Trophoblast cell (in vitro differentiated cells and primary cell): Measurements from ENCODE around the gene EPHB6.

Experiments
- DNase-seq, 2 donors: peaks; one replicate each; pipeline ENCODE4 v3.0.0-alpha.2; 2016
- H2AFZ ChIP-seq: 2 replicates; pipeline ENCODE4 v1.6.1; 2013; ENCODE audit warnings: low read length, moderate library complexity, mild to moderate bottlenecking; ENCODE audit not compliant: insufficient read depth, poor library complexity
- H2AK5ac ChIP-seq: 2 replicates; pipeline ENCODE4 v1.6.1; 2013; ENCODE audit warnings: mild to moderate bottlenecking, low read length
- H2BK120ac ChIP-seq: 2 replicates; pipeline ENCODE4 v1.6.1; 2013; ENCODE audit warnings: low read length, mild to moderate bottlenecking, moderate library complexity; ENCODE audit not compliant: insufficient read depth, poor library complexity
- H2BK12ac ChIP-seq: 2 replicates; pipeline ENCODE4 v1.6.1; 2013; ENCODE audit warnings: mild to moderate bottlenecking, low read length, moderate library complexity
- H2BK5ac ChIP-seq: 2 replicates; pipeline ENCODE4 v1.6.1; 2013; ENCODE audit warnings: low read length, low read depth, moderate library complexity, mild to moderate bottlenecking; ENCODE audit not compliant: poor library complexity
- H3K14ac ChIP-seq: 2 replicates; pipeline ENCODE4 v1.6.1; 2013; ENCODE audit warnings: mild to moderate bottlenecking, low read length
- H3K18ac ChIP-seq: 2 replicates; pipeline ENCODE4 v1.6.1; 2013; ENCODE audit warnings: mild to moderate bottlenecking, low read length
- H3K23ac ChIP-seq: 2 replicates; pipeline ENCODE4 v1.6.1; 2013; ENCODE audit warnings: low read length
- H3K27ac ChIP-seq: 2 replicates; pipeline ENCODE4 v1.5.1; 2013; ENCODE audit warnings: low read depth, mild to moderate bottlenecking, inconsistent platforms, low read length, moderate library complexity
- H3K27me3 ChIP-seq: 2 replicates; pipeline ENCODE4 v1.6.1; 2013; ENCODE audit warnings: inconsistent platforms, mild to moderate bottlenecking, low read length, moderate library complexity; ENCODE audit not compliant: insufficient read depth
- H3K36me3 ChIP-seq, 2 experiments: 1 replicate in 1 of 2; 2 replicates in 1 of 2; pipeline ENCODE4 v1.6.1; 2013; ENCODE audit warnings: low read length in 2 of 2, mild to moderate bottlenecking in 2 of 2, moderate library complexity in 1 of 2; ENCODE audit not compliant: insufficient read depth in 2 of 2, control insufficient read depth in 1 of 2
- H3K4ac ChIP-seq: 2 replicates; pipeline ENCODE4 v1.6.1; 2013; ENCODE audit warnings: low read depth, mild to moderate bottlenecking, low read length, moderate library complexity
- H3K4me1 ChIP-seq, 2 experiments: 1 replicate in 1 of 2; 2 replicates in 1 of 2; pipeline ENCODE4 v1.6.1; 2013; ENCODE audit warnings: low read length in 2 of 2, mild to moderate bottlenecking in 2 of 2, moderate library complexity in 1 of 2; ENCODE audit not compliant: insufficient read depth in 2 of 2, control insufficient read depth in 1 of 2
- H3K4me2 ChIP-seq: 2 replicates; pipeline ENCODE4 v1.6.1; 2013; ENCODE audit warnings: inconsistent platforms, mild to moderate bottlenecking, low read length, moderate library complexity
- H3K4me3 ChIP-seq: 2 replicates; pipeline ENCODE4 v1.5.1; 2013; ENCODE audit warnings: mild to moderate bottlenecking, low read depth, low read length, inconsistent platforms
- H3K79me1 ChIP-seq: one replicate; pipeline ENCODE4 v1.6.1; 2013; ENCODE audit warnings: low read length
- H3K79me2 ChIP-seq: 2 replicates; pipeline ENCODE4 v1.6.1; 2013; ENCODE audit warnings: low read length, mild to moderate bottlenecking; ENCODE audit not compliant: control insufficient read depth, insufficient read depth, poor library complexity
- H3K9ac ChIP-seq: 2 replicates; pipeline ENCODE4 v1.6.1; 2013; ENCODE audit warnings: mild to moderate bottlenecking, low read length
- H3K9me3 ChIP-seq: 2 replicates; pipeline ENCODE4 v1.6.1; 2013; ENCODE audit warnings: low read depth, mild to moderate bottlenecking, control low read depth, inconsistent platforms, low read length; ENCODE audit not compliant: insufficient read depth
- H4K12ac ChIP-seq: 2 replicates; pipeline ENCODE4 v1.6.1; 2013; ENCODE audit warnings: low read depth, mild to moderate bottlenecking, low read length, moderate library complexity
- H4K8ac ChIP-seq: 2 replicates; pipeline ENCODE4 v1.6.1; 2013; ENCODE audit warnings: low read depth, mild to moderate bottlenecking, low read length, moderate library complexity
- H4K91ac ChIP-seq: one replicate; pipeline ENCODE4 v1.6.1; 2013; ENCODE audit warnings: low read depth, mild to moderate bottlenecking, low read length, moderate library complexity
- whole genome bisulfite sequencing: extraction: QIAGEN DNeasy Blood & Tissue Kit; methylation state at CpG from one replicate; pipeline ENCODE4 v1.1.7; 2013; ENCODE audit warnings: missing lambda C conversion rate; ENCODE audit not compliant: insufficient read length, insufficient coverage; ENCODE audit errors: extremely low coverage; 5-methylcytosine and 5-hydroxymethylcytosine counted together

The EPHB6 gene

GRCh38 chr7:142862786-142863400 lies 8.0 kb downstream of the EPHB6 start:
- no peaks in the 10 kb centered on the region for H3K9me3 ChIP-seq
- no peak overlapping the region for H3K27ac ChIP-seq
- no peak for DNase-seq
- no peaks in the 10 kb centered on the region for H3K79me2 ChIP-seq
- no peak overlapping the region for H4K8ac ChIP-seq
- no peak overlapping the region for H4K12ac ChIP-seq
- H3K4me1 ChIP-seq: no peaks in the 10 kb centered on the region
- no peak overlapping the region for H3K23ac ChIP-seq
- no peak overlapping the region for H3K18ac ChIP-seq
- H3K9ac ChIP-seq: no peak overlapping the region
- H3K79me1 ChIP-seq: no peaks in the 10 kb centered on the region
- H3K4me3 ChIP-seq: no peak overlapping the region
- WGBS: no CpG with 5 or more reads among the region's 7 CpGs
- no peak overlapping the region for H2AFZ ChIP-seq
- H2BK120ac ChIP-seq: no peak overlapping the region
- H3K27me3 ChIP-seq: no peaks in the 10 kb centered on the region
- no peak overlapping the region for H3K4me2 ChIP-seq
- H3K4ac ChIP-seq: no peak overlapping the region
- H2BK5ac ChIP-seq: no peak overlapping the region
- H3K36me3 ChIP-seq: peaks cover 21 to 29% of the 10 kb centered on the region in 2 experiments
- no peak overlapping the region for H2AK5ac ChIP-seq
- H4K91ac ChIP-seq: no peak overlapping the region
- H3K14ac ChIP-seq: no peak overlapping the region
- H2BK12ac ChIP-seq: no peak overlapping the region

DNA sequence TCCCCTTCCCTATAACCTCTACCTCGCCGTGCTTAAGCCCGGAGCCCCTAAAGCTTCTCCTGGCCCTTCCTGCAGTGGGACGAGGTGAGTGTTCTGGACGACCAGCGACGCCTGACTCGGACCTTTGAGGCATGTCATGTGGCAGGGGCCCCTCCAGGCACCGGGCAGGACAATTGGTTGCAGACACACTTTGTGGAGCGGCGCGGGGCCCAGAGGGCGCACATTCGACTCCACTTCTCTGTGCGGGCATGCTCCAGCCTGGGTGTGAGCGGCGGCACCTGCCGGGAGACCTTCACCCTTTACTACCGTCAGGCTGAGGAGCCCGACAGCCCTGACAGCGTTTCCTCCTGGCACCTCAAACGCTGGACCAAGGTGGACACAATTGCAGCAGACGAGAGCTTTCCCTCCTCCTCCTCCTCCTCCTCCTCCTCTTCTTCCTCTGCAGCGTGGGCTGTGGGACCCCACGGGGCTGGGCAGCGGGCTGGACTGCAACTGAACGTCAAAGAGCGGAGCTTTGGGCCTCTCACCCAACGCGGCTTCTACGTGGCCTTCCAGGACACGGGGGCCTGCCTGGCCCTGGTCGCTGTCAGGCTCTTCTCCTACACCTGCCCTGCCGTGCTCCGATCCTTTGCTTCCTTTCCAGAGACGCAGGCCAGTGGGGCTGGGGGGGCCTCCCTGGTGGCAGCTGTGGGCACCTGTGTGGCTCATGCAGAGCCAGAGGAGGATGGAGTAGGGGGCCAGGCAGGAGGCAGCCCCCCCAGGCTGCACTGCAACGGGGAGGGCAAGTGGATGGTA lies 9.2 kb downstream of the EPHB6 start:
- Histone ChIP-seq H3K36me3 (peaks cover 27 to 41% of the 10 kb centered on the region in 2 experiments), H3K14ac (no peak overlapping the region), H2BK12ac (no peak overlapping the region), H2BK5ac (no peak overlapping the region), H3K4me2 (no peak overlapping the region), H2AFZ (no peak overlapping the region), H3K23ac (no peak overlapping the region), H4K12ac (peak overlapping the region; percentile 16), H3K27me3 (no peaks in the 10 kb centered on the region), H3K27ac (no peak overlapping the region), H2AK5ac (no peak overlapping the region), H2BK120ac (no peak overlapping the region), H3K79me2 (no peaks in the 10 kb centered on the region), H3K4me3 (no peak overlapping the region), H3K4ac (no peak overlapping the region), H4K8ac (no peak overlapping the region), H3K4me1 (no peaks in the 10 kb centered on the region), H4K91ac (no peak overlapping the region), H3K9ac (no peak overlapping the region), H3K9me3 (no peaks in the 10 kb centered on the region), H3K18ac (no peak overlapping the region), H3K79me1 (no peaks in the 10 kb centered on the region)
- no peak for DNase-seq
- no CpG with 5 or more reads among the region's 37 CpGs for WGBS

- Histone ChIP-seq H3K4me3 (no peak overlapping the region), H2AK5ac (no peak overlapping the region), H3K27ac (no peak overlapping the region), H3K18ac (no peak overlapping the region), H3K4me1 (no peaks in the 10 kb centered on the region), H3K36me3 (peaks cover 32 to 45% of the 10 kb centered on the region in 2 experiments), H2BK5ac (no peak overlapping the region), H4K91ac (no peak overlapping the region), H3K79me2 (no peaks in the 10 kb centered on the region), H3K9ac (no peak overlapping the region), H2BK120ac (no peak overlapping the region), H2AFZ (no peak overlapping the region), H3K4ac (no peak overlapping the region), H3K4me2 (no peak overlapping the region), H2BK12ac (no peak overlapping the region), H3K27me3 (no peaks in the 10 kb centered on the region), H3K14ac (no peak overlapping the region), H4K8ac (no peak overlapping the region), H3K23ac (no peak overlapping the region), H4K12ac (no peak overlapping the region), H3K9me3 (no peaks in the 10 kb centered on the region), H3K79me1 (no peaks in the 10 kb centered on the region)
- WGBS: no CpG with 5 or more reads among the region's 14 CpGs
- no peak for DNase-seq
These were observed 10.3 kb downstream of the EPHB6 start for GRCh38 chr7:142864980-142865747.

- Histone ChIP-seq H2AK5ac (no peak overlapping the region), H3K36me3 (peaks cover 38 to 51% of the 10 kb centered on the region in 2 experiments), H3K4me3 (no peak overlapping the region), H4K91ac (no peak overlapping the region), H2AFZ (no peak overlapping the region), H3K9me3 (no peaks in the 10 kb centered on the region), H3K4me1 (no peaks in the 10 kb centered on the region), H4K12ac (no peak overlapping the region), H3K18ac (no peak overlapping the region), H3K23ac (no peak overlapping the region), H4K8ac (no peak overlapping the region), H3K79me1 (no peaks in the 10 kb centered on the region), H3K4ac (no peak overlapping the region), H2BK5ac (no peak overlapping the region), H3K27me3 (no peaks in the 10 kb centered on the region), H3K27ac (no peak overlapping the region), H2BK120ac (no peak overlapping the region), H3K9ac (no peak overlapping the region), H2BK12ac (no peak overlapping the region), H3K79me2 (no peaks in the 10 kb centered on the region), H3K4me2 (no peak overlapping the region), H3K14ac (no peak overlapping the region)
- WGBS: no CpG with 5 or more reads among the region's 13 CpGs
- no peak for DNase-seq
These were observed 10.9 kb downstream of the EPHB6 start for GRCh38 chr7:142865766-142866165.
